Activated T-cell treated with anti-CD3 and anti-CD28 coated beads, Interleukin-2, amount 50 U/mL, for 4 hours (primary cell): ENCODE measurements around the gene HHATL. TPM values are rescaled to one million over a fixed set of nuclear protein-coding genes. Genes with fewer than 3 reads are reported as not detected.
A peak's percentile ranks its signal among the peaks of the same experiment; 100 is the strongest.

ENCODE experiments used
- ATAC-seq, 2 donors: fragments of 200-7000 bp; cut with Tn5 transposase; one replicate each; pipeline ENCODE4 v1.10.0; 2021
- DNase-seq: peaks from one replicate; pipeline ENCODE4 v3.0.0-alpha.2; 2020
- H3K27me3 Mint-ChIP-seq: one replicate; pipeline ENCODE4 v1.8.0; 2021; ENCODE audit warnings: low read depth, mixed read lengths
- H3K36me3 Mint-ChIP-seq: one replicate; pipeline ENCODE4 v1.8.0; 2022; ENCODE audit warnings: mixed read lengths; ENCODE audit not compliant: insufficient read depth
- H3K4me1 Mint-ChIP-seq: one replicate; pipeline ENCODE4 v1.8.0; 2021; ENCODE audit warnings: low read depth, mixed read lengths
- H3K4me3 Mint-ChIP-seq: one replicate; pipeline ENCODE4 v1.8.0; 2021; ENCODE audit warnings: mild to moderate bottlenecking, moderate library complexity, mixed read lengths
- H3K9me3 Mint-ChIP-seq: one replicate; pipeline ENCODE4 v1.8.0; 2021; ENCODE audit warnings: mixed read lengths
- total RNA-seq, 3 donors: library from RNA; stranded (reverse); gene quantifications; one replicate each; pipeline ENCODE4 v1.2.1, GENCODE V29; 2021

HHATL gene
- total RNA-seq, 3 donors from 2014 or later: not detected

- H3K4me3 Mint-ChIP-seq: no peak overlapping the region
- H3K27me3 Mint-ChIP-seq: peaks cover 12% of the 10 kb centered on the region
- H3K36me3 Mint-ChIP-seq: no peaks in the 10 kb centered on the region
- no peaks in the 10 kb centered on the region for H3K4me1 Mint-ChIP-seq
- H3K9me3 Mint-ChIP-seq: no peaks in the 10 kb centered on the region
- DNase-seq (no peak), ATAC-seq (no peak)
These were observed 11.6 kb downstream of the HHATL start for GRCh38 chr3:42690766-42691680.

DNA sequence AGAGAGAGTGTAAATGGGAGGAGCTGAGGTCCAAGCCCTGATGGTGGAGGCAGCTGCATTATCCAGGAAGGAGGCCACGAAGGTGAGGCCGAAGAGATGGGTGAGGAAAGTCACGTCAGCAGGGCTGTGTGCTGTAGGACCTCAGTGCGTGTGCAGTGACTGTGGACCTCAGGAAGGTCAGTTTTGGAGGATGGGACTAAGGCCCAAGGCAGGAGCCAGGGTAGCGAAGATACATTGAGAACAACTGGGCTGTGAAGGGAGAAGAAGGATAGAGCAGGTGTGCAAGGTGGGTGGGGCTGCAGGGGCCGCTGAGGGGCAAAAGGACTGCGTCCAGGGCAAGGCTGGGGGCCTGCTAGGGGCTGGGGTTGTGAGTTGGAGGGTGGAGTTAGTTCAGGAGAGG lies 12.4 kb downstream of the HHATL start:
- no peak for DNase-seq
- Mint-ChIP-seq H3K9me3 (no peaks in the 10 kb centered on the region), H3K27me3 (peaks cover 15% of the 10 kb centered on the region), H3K4me3 (no peak overlapping the region), H3K4me1 (peaks cover 2% of the 10 kb centered on the region), H3K36me3 (no peaks in the 10 kb centered on the region)
- ATAC-seq: no peak

GRCh38 chr3:42689421-42690014 lies 13.1 kb downstream of the HHATL start:
- ATAC-seq: no peak
- DNase-seq: no peak
- Mint-ChIP-seq H3K4me3 (no peak overlapping the region), H3K27me3 (peaks cover 15% of the 10 kb centered on the region), H3K9me3 (no peaks in the 10 kb centered on the region), H3K36me3 (no peaks in the 10 kb centered on the region), H3K4me1 (peaks cover 2% of the 10 kb centered on the region)

DNA sequence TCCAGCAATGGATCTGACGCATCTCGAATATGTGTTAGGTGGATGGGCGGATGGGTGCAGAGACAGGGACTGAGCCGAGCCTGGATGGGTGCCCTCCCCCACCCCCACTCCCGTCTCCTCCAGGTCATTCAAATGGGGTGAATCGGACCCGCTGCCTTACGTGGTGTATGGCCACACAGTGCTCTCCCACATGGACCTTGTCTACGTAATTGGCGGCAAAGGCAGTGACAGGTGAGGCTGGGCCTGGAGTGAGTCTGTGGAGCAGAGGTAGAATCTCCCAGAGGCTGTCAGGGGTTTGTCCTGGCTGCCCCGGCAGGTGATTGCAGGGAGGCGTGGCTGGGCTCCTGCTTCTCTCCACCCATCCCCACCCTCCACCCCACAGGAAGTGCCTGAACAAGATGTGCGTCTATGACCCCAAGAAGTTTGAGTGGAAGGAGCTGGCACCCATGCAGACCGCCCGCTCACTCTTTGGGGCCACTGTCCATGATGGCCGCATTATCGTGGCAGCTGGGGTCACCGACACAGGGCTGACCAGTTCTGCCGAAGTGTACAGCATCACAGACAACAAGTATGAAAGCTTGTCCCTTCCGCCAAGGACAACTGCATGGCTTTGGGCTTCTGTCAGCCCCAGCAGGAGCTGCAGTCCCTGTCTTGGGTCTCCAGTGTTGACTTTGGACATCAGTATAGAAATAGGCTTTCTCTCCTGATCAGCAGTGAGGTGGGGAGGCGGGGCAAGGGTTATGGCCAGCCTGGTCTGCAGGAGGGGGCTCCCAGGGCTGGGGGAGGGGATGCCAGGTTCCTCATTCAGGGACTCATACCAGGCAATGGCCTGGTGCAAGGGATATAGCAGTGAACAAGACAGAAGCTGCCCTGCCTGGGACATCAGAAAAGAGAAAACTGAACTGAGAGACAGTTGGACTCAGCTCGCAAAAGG lies 13.8 kb downstream of the HHATL start:
- no peaks in the 10 kb centered on the region for H3K36me3 Mint-ChIP-seq
- DNase-seq: no peak
- ATAC-seq: no peak

DNA sequence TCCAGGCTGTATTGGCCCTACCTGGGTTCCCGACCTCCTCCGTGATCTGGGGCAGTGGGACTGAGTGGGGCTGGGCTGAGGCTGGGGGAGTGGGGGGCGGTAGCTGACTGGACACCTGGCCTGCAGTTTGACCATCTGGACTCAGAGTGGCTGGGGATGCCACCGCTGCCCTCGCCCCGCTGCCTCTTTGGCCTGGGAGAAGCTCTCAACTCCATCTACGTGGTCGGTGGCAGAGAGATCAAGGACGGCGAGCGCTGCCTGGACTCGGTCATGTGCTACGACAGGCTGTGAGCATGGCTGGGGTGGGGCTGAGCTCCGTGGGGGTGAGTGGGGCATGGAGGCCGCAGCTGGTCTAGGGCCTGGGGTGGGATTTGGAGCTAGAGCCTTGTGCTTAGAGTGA lies 14.6 kb downstream of the HHATL start:
- no peak overlapping the region for H3K4me3 Mint-ChIP-seq
- peaks cover 16% of the 10 kb centered on the region for H3K27me3 Mint-ChIP-seq
- H3K4me1 Mint-ChIP-seq: peaks cover 2% of the 10 kb centered on the region
- no peaks in the 10 kb centered on the region for H3K9me3 Mint-ChIP-seq
- no peaks in the 10 kb centered on the region for H3K36me3 Mint-ChIP-seq
- no peak for ATAC-seq
- no peak for DNase-seq

More for the DNA sequence above, 13.8 kb downstream of the HHATL start:
- Mint-ChIP-seq H3K27me3 (peaks cover 15% of the 10 kb centered on the region), H3K9me3 (no peaks in the 10 kb centered on the region), H3K4me3 (no peak overlapping the region), H3K4me1 (peaks cover 2% of the 10 kb centered on the region)

GRCh38 chr3:42686832-42687650 lies 15.6 kb downstream of the HHATL start:
- DNase-seq (no peak), ATAC-seq (no peak)
- H3K9me3 Mint-ChIP-seq: no peaks in the 10 kb centered on the region
- peaks cover 2% of the 10 kb centered on the region for H3K4me1 Mint-ChIP-seq
- no peaks in the 10 kb centered on the region for H3K36me3 Mint-ChIP-seq
- no peak overlapping the region for H3K4me3 Mint-ChIP-seq
- H3K27me3 Mint-ChIP-seq: peaks cover 20% of the 10 kb centered on the region

DNA sequence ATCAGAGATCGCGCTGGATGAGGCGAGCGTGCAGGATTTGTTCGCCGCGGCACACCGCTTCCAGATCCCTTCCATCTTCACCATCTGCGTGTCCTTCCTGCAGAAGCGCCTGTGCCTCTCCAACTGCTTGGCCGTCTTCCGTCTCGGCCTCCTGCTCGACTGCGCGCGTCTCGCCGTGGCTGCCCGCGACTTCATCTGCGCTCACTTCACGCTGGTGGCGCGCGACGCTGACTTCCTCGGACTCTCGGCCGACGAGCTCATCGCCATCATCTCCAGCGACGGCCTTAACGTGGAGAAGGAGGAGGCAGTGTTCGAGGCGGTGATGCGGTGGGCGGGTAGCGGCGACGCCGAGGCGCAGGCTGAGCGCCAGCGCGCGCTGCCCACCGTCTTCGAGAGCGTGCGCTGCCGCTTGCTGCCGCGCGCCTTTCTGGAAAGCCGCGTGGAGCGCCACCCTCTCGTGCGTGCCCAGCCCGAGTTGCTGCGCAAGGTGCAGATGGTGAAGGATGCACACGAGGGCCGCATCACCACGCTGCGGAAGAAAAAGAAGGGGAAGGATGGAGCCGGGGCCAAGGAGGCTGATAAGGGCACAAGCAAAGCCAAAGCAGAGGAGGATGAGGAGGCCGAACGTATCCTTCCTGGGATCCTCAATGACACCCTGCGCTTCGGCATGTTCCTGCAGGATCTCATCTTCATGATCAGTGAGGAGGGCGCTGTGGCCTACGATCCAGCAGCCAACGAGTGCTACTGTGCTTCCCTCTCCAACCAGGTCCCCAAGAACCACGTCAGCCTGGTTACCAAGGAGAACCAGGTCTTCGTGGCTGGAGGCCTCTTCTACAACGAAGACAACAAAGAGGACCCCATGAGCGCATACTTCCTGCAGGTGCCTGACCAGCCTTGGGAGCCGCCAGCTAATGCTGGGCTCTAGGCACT lies 16.4 kb downstream of the HHATL start:
- Mint-ChIP-seq H3K36me3 (no peaks in the 10 kb centered on the region), H3K4me1 (peaks cover 2% of the 10 kb centered on the region), H3K27me3 (peaks cover 22% of the 10 kb centered on the region), H3K9me3 (no peaks in the 10 kb centered on the region), H3K4me3 (peak overlapping the region; percentile 62)
- ATAC-seq: no peak
- no peak for DNase-seq

DNA sequence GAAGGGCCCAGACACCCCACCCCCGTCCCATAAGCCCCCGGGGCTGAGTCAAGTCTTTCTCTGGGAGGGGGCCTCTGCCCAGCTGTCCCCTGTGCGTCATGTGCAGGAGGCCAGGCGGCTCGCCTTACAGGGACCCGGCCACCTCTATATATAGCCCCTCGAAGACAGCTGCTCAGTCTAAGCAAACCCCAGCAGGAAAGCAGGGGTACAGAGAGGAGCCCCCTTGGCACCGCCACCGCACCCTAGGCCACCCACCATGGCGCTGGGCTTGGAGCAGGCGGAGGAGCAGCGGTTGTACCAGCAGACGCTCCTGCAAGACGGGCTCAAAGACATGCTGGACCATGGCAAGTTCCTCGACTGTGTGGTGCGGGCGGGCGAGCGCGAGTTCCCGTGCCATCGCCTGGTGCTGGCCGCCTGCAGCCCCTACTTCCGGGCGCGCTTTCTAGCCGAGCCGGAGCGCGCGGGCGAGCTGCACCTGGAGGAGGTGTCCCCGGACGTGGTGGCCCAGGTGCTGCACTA lies 17.2 kb downstream of the HHATL start, which contains the start of gene KLHL40:
TSS of gene KLHL40 (plus strand) at position 175 of the 519 bp plus-strand sequence. CDS start at position 257, 82 bp downstream.
- no peak for ATAC-seq
- no peaks in the 10 kb centered on the region for H3K9me3 Mint-ChIP-seq
- no peak for DNase-seq
- H3K4me3 Mint-ChIP-seq: peak within 1 kb of the TSS; percentile 62
- H3K27me3 Mint-ChIP-seq: peaks cover 22% of the 10 kb centered on the region
- no peaks in the 10 kb centered on the region for H3K36me3 Mint-ChIP-seq
- H3K4me1 Mint-ChIP-seq: peaks cover 2% of the 10 kb centered on the region

- Mint-ChIP-seq H3K9me3 (no peaks in the 10 kb centered on the region), H3K4me1 (peaks cover 2% of the 10 kb centered on the region), H3K36me3 (no peaks in the 10 kb centered on the region), H3K27me3 (peaks cover 22% of the 10 kb centered on the region), H3K4me3 (no peak overlapping the region)
- DNase-seq (no peak), ATAC-seq (no peak)
These were observed 17.8 kb downstream of the HHATL start for GRCh38 chr3:42684632-42685362.

- no peaks in the 10 kb centered on the region for H3K9me3 Mint-ChIP-seq
- no peak for DNase-seq
- peak; percentile 79 to 84 for ATAC-seq
- peaks cover 2% of the 10 kb centered on the region for H3K4me1 Mint-ChIP-seq
- H3K36me3 Mint-ChIP-seq: no peaks in the 10 kb centered on the region
- H3K4me3 Mint-ChIP-seq: no peak overlapping the region
- H3K27me3 Mint-ChIP-seq: peaks cover 22% of the 10 kb centered on the region
These were observed 18.6 kb downstream of the HHATL start for GRCh38 chr3:42683875-42684598.

DNA sequence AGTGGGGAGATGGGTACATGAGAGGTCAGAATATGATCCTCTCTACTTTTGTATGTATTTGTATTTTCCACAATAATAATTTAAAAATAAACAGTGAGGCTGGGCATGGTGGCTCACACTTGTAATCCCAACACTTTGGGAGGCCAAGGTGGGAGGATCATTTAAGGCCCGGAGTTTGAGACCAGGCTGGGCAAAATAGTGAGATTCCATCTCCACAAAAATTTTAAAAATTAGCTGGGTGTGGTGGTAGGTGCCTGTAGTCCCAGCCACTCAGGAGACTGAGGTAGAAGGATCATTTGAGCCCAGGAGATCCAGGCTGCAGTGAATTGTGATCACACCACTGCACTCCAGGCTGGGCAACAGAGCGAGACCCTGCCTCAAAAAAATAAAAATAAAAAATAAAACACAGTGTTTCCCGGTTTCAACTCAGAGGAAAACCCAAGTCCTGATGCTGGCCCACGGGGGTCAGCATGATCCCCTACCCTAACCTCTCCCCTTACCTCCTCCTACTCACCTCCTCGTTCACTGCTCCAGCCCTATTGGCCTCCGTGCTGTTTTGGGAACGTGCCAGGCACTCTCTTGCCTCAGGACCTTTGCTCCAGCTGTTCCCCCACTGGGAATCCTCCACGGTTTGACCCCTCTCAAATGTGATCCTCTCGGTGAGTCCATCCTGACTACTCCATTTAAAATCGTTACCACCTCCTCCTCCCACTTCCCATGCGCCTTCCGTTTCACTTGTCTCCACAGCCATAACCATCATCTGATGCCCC lies 20.1 kb downstream of the HHATL start:
- Mint-ChIP-seq H3K4me3 (no peak overlapping the region), H3K4me1 (peaks cover 2% of the 10 kb centered on the region), H3K9me3 (peaks cover 11% of the 10 kb centered on the region), H3K36me3 (no peaks in the 10 kb centered on the region), H3K27me3 (peaks cover 22% of the 10 kb centered on the region)
- no peak for ATAC-seq
- DNase-seq: no peak
